Mucosa of descending colon (tissue), 3 donors: ENCODE data around the gene OAS1. TPM values are rescaled to one million over a fixed set of nuclear protein-coding genes. Genes with fewer than 3 reads are reported as not detected.

Experiments used
- ATAC-seq: fragments of 200-7000 bp; cut with Tn5 transposase; one replicate; pipeline ENCODE4 v1.9.1; 2020; ENCODE audit warnings: mild to moderate bottlenecking, moderate library complexity
- DNase-seq, 3 donors: peaks; one replicate each; pipeline ENCODE4 v3.0.0-alpha.2; 2020
- H3K36me3 ChIP-seq: fragments of 200-600 bp; one replicate; pipeline ENCODE4 v1.8.0; 2021; ENCODE audit warnings: low read depth, mild to moderate bottlenecking
- H3K4me1 ChIP-seq: fragments of 200-600 bp; one replicate; pipeline ENCODE4 v1.8.0; 2021; ENCODE audit warnings: low read depth, mild to moderate bottlenecking
- H3K4me3 ChIP-seq: fragments of 200-600 bp; one replicate; pipeline ENCODE4 v1.8.0; 2021; ENCODE audit warnings: mild to moderate bottlenecking
- H3K9me3 ChIP-seq: fragments of 200-600 bp; one replicate; pipeline ENCODE4 v1.8.0; 2021; ENCODE audit warnings: mild to moderate bottlenecking
- intact Hi-C, 2 donors: fragments of 100-400 bp; cut with DNase I in 1 of 2; cut with micrococcal nuclease in 1 of 2; formaldehyde crosslinking; loops; one replicate each; pipeline versions ENCODE4 v1.11.0 to v1.11.1; 2022; cut with DNase I, micrococcal nuclease
- total RNA-seq, 3 donors: library from RNA; stranded (reverse); fragmentation: NEBNext Ultra II Directional in 2 of 3; extraction: Animal tissue kit (Norgen Biotek cat#: 25700) in 2 of 3; gene quantifications; one replicate each; pipeline versions ENCODE4 v1.2.1 to v1.2.4, GENCODE V29; 2021 to 2023
- TF ChIP-seq, protein P1 (sequence below): fragments of 200-600 bp; IDR thresholded peaks from one replicate; pipeline ENCODE4 v1.8.0; 2022; ENCODE audit warnings: antibody characterized with exemption, mild to moderate bottlenecking
- donor health status: DM: no; HTN: no; CAD: no; lungs with moderate emphysema.
- donor health status: DM: no; HTN: no; CAD: no.
- donor health status: DM: no; HTN: yes; CAD: no.

The OAS1 gene
- total RNA-seq, 3 donors from 2014 or later, result 67.9 to 162 (median 103) TPM

DNA sequence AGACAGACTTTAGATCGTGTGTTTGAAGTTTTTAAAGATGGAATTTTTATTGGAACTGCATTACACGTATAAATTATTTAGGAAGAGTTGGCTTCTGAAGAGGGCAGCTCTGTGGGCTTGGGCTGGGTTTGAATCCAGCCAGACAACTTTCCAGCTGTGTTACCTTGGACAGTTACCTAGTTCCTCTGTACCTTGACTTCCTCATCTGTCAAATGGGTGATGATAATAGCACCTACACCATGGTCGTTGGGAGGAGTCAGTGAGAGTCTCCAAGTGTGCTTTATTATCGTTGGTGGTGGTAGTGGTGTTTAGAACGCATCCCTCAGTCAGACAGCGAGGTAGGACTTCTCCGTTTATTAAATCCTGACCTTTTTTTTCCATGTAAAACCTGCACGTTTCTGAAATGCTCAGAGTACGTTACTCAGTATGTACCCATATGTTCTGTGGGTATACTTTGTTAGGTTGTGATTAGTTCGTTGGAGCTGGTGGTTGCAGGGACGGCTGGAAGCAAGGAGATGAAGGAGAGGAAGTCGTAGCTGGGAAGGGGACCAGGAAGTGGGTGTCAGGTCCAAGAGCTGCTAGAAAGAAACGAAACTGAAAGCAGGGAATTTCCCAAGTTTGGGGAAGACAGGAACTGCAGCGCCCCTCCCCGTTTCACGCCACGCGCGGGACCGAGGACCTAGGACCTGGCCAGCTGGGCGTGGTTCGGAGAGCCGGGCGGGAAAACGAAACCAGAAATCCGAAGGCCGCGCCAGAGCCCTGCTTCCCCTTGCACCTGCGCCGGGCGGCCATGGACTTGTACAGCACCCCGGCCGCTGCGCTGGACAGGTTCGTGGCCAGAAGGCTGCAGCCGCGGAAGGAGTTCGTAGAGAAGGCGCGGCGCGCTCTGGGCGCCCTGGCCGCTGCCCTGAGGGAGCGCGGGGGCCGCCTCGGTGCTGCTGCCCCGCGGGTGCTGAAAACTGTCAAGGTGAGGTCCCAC lies 31.3 kb downstream of the OAS1 start, which contains the start of gene OAS3:
Gene OAS3 (plus strand): TSS at position 734 of the 979 bp plus-strand sequence. CDS start 57 bp downstream, at position 791.
- DNase-seq (peak; percentile 92 to 94 (median 92)), ATAC-seq (peak; percentile 95)
- Histone ChIP-seq H3K4me1 (peaks cover 8% of the 10 kb centered on the region), H3K36me3 (no peaks in the 10 kb centered on the region), H3K4me3 (peak within 1 kb of the TSS; percentile 43), H3K9me3 (no peaks in the 10 kb centered on the region)
- TF ChIP-seq, protein P1, sequence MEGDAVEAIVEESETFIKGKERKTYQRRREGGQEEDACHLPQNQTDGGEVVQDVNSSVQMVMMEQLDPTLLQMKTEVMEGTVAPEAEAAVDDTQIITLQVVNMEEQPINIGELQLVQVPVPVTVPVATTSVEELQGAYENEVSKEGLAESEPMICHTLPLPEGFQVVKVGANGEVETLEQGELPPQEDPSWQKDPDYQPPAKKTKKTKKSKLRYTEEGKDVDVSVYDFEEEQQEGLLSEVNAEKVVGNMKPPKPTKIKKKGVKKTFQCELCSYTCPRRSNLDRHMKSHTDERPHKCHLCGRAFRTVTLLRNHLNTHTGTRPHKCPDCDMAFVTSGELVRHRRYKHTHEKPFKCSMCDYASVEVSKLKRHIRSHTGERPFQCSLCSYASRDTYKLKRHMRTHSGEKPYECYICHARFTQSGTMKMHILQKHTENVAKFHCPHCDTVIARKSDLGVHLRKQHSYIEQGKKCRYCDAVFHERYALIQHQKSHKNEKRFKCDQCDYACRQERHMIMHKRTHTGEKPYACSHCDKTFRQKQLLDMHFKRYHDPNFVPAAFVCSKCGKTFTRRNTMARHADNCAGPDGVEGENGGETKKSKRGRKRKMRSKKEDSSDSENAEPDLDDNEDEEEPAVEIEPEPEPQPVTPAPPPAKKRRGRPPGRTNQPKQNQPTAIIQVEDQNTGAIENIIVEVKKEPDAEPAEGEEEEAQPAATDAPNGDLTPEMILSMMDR, result no peak
- intact Hi-C loops, result no loop called here

DNA sequence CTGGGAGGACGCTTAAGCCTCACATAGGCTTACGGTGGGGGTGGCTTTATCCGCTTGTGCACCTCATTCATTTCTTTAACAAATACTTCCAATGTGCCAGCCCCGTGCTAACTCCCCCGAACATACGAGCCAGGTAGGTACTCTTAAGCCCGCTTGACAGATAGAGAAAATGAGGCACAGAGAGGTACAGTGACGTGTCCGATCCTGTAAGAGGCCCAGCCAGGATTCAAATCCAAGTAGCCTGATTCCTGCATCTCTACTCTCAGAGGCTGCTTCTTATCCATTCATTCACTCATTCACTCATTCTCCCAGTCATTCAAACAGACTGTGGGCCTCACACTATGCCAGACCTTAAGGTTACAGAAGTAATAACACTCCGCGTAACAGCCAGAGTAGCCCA lies 32.0 kb downstream of the OAS1 start:
- intact Hi-C loops, result no loop called here
- peak; percentile 7 for ATAC-seq

DNA sequence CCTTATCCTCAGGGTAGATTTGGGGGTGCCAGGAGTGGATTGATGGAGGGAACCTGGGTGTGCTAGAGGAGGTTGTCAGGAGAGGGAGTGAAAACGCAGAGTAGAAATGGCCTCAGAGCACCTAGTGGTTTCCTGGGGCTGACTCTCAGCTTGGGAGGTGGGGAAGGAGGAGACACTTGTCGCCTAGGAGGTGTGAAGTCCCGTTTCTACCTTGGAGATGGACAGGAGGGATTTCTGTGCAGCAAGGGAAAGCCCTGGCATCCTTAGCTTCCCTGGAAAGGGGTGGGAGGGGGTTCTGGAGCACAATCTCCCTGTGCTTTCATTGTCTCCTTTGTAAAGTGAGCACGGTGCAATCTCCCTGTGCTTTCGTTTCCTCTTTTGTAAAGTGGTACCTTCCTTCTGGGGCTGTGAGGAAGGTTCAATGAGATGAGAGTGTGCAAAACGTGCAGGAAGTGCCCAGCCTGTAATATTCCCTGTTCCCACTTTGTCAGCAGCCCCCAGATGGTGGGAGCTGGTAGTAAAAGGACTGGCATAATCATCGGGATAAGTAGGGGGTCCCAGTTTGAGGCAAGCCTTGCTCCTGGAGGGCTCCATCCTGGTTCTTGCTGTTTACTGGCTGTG lies 33.1 kb downstream of the OAS1 start:
- Histone ChIP-seq H3K4me1 (peaks cover 8% of the 10 kb centered on the region), H3K4me3 (no peak overlapping the region), H3K36me3 (no peaks in the 10 kb centered on the region), H3K9me3 (no peaks in the 10 kb centered on the region)
- no peak for ATAC-seq
- TF ChIP-seq, protein P1, result no peak
- intact Hi-C loops, result no loop called here
- DNase-seq, result no peak

More for the DNA sequence above, 32.0 kb downstream of the OAS1 start:
- TF ChIP-seq, protein P1, result no peak
- DNase-seq, result no peak
- Histone ChIP-seq H3K4me3 (peak overlapping the region; percentile 43), H3K4me1 (peaks cover 8% of the 10 kb centered on the region), H3K9me3 (no peaks in the 10 kb centered on the region), H3K36me3 (no peaks in the 10 kb centered on the region)

DNA sequence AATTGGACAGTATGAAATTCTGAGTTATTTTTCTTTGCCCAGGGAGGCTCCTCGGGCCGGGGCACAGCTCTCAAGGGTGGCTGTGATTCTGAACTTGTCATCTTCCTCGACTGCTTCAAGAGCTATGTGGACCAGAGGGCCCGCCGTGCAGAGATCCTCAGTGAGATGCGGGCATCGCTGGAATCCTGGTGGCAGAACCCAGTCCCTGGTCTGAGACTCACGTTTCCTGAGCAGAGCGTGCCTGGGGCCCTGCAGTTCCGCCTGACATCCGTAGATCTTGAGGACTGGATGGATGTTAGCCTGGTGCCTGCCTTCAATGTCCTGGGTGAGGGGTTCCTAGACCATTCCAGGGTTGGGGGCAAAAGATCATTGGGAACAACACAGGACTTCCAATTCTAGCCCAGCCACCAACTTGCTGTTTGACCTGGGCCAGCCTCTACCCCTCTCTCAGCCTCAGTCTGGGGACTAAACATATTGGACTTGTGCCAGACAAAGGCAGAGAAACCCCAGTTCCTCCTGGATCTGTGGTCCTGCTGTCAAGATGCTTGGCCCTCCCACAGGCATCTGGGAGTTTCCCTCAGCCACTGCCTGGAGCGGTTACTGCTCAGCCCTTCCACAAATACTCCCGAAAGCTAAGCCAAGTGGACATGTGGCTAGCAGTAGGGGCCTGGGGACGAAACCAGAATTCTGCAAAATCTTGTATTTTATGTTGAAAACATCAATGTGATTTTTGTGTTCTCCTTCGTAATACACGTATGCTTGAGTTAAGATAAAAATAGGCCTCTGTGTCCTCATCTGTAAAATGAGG lies 35.0 kb downstream of the OAS1 start:
- no peak for ATAC-seq
- TF ChIP-seq, protein P1, result no peak
- DNase-seq, result no peak
- Histone ChIP-seq H3K4me1 (peaks cover 8% of the 10 kb centered on the region), H3K36me3 (no peaks in the 10 kb centered on the region), H3K4me3 (no peak overlapping the region), H3K9me3 (no peaks in the 10 kb centered on the region)
- intact Hi-C loops, result no loop called here

DNA sequence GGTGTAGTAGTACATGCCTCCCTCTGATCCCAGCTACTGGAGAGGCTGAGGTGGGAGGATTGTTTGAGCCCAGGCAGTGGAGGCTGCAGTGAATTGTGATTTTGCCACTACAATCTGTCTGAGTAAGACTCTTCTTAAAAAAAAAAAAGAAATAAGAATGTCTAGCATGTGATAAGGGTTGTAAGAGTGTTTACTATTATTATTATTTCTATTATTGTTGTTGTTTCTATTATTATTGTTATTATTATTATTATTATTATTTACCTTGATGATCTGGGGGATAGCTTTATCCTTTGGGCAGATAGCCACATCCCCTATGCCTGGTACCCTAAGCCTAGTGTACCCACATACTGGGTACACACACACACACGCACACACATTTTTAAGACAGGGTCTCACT lies 35.8 kb downstream of the OAS1 start:
- DNase-seq (no peak), ATAC-seq (no peak)
- intact Hi-C loops, result no loop called here
- Histone ChIP-seq H3K36me3 (no peaks in the 10 kb centered on the region), H3K9me3 (no peaks in the 10 kb centered on the region), H3K4me1 (peaks cover 8% of the 10 kb centered on the region), H3K4me3 (no peak overlapping the region)
- TF ChIP-seq, protein P1, result no peak
